ENCODE results near the gene GPRC5B.

DNA sequence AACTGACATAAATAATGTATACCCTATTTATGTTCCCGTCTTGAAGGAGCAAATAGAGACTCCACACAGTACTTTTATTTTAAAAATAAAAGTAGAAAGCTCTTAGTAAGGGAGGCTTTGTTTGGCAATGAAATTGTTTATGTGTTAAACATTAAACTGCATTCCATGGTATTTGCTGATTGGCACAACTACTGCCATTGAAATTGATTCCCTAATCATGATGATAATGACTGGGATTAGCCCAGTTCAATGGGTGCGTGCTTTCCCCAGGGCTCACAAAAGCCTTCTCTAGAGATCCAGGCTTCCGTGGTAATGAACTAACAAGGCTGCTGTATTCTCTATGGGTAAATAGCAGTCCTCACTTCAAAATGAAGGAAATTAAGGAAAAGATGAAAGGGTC, 67.5 kb downstream of the GPRC5B start:
- TF ChIP-seq GATA1 (IDR thresholded peaks at IDR 0.05; ENCODE audit: low read depth, low read length): no peak
- no peak for TF ChIP-seq POLR2A (IDR thresholded peaks at IDR 0.05; ENCODE audit: low read length)
